ENCODE measurements around the gene THBD.

THBD gene

GRCh38 chr20:23068283-23068682, 18.8 kb upstream of the THBD start:
- no peaks in the 10 kb centered on the region for H3F3A ChIP-seq (ENCODE audit: insufficient read depth, low read length)
- no peak overlapping the region for H3K27ac ChIP-seq (ENCODE audit: low read depth, low read length, poor library complexity, severe bottlenecking)
- no peak overlapping the region for H3K9ac ChIP-seq (ENCODE audit: low read length)
- H3K4me3 ChIP-seq (ENCODE audit: low read depth, low read length, poor library complexity, severe bottlenecking): no peak overlapping the region
- H3K4me2 ChIP-seq (ENCODE audit: low read length): no peak overlapping the region
- H2AFZ ChIP-seq (ENCODE audit: low read length): no peak overlapping the region
- H3K27me3 ChIP-seq (ENCODE audit: insufficient read depth, low read length): no peaks in the 10 kb centered on the region
- no peaks in the 10 kb centered on the region for H3K9me3 ChIP-seq (ENCODE audit: low read length)
- no peaks in the 10 kb centered on the region for H3K4me1 ChIP-seq (ENCODE audit: insufficient read depth, low read length, severe bottlenecking)
- no peaks in the 10 kb centered on the region for H3K9me2 ChIP-seq (ENCODE audit: low read depth, low read length)
- H3K79me2 ChIP-seq (ENCODE audit: insufficient read depth, low read length): no peaks in the 10 kb centered on the region
- TF ChIP-seq, protein P1, sequence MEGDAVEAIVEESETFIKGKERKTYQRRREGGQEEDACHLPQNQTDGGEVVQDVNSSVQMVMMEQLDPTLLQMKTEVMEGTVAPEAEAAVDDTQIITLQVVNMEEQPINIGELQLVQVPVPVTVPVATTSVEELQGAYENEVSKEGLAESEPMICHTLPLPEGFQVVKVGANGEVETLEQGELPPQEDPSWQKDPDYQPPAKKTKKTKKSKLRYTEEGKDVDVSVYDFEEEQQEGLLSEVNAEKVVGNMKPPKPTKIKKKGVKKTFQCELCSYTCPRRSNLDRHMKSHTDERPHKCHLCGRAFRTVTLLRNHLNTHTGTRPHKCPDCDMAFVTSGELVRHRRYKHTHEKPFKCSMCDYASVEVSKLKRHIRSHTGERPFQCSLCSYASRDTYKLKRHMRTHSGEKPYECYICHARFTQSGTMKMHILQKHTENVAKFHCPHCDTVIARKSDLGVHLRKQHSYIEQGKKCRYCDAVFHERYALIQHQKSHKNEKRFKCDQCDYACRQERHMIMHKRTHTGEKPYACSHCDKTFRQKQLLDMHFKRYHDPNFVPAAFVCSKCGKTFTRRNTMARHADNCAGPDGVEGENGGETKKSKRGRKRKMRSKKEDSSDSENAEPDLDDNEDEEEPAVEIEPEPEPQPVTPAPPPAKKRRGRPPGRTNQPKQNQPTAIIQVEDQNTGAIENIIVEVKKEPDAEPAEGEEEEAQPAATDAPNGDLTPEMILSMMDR (IDR thresholded peaks at IDR 0.05; ENCODE audit: low read length): no peak
- no peak for TF ChIP-seq EZH2 (IDR thresholded peaks at IDR 0.05; ENCODE audit: borderline replicate concordance, low read length)
- no peaks in the 10 kb centered on the region for H4K20me1 ChIP-seq (ENCODE audit: insufficient read depth, low read length)
- no peaks in the 10 kb centered on the region; the same call in 1 of the 2 replicates for H3K36me3 ChIP-seq (ENCODE audit: insufficient read depth, low read length)

DNA sequence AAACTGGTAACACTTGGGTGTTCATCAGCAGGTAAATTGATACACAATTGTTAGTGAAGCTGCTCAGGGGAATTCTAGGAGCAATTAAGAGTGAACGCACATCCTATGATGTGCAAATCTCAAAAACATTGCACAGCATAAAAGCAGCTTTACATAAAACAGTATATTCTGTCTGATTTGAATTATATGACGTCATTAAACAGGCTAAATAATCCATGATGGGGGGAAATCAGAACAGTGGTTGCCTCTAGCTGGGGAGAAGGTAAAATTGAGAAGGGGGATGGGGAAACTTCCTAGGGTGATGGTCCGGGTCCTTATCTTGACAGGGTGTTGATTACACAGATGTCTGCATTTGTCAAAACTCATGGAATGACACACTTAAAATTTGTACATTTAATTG, 17.3 kb upstream of the THBD start:
- no peak for TF ChIP-seq EZH2 (IDR thresholded peaks at IDR 0.05; ENCODE audit: borderline replicate concordance, low read length)
- TF ChIP-seq, protein P1 (IDR thresholded peaks at IDR 0.05; ENCODE audit: low read length): no peak
- no peak overlapping the region for H2AFZ ChIP-seq (ENCODE audit: low read length)
- no peak overlapping the region for H3K9ac ChIP-seq (ENCODE audit: low read length)
- no peaks in the 10 kb centered on the region for H3K79me2 ChIP-seq (ENCODE audit: insufficient read depth, low read length)
- no peaks in the 10 kb centered on the region; the same call in 1 of the 2 replicates for H3K36me3 ChIP-seq (ENCODE audit: insufficient read depth, low read length)
- H4K20me1 ChIP-seq (ENCODE audit: insufficient read depth, low read length): no peaks in the 10 kb centered on the region
- no peaks in the 10 kb centered on the region for H3K4me1 ChIP-seq (ENCODE audit: insufficient read depth, low read length, severe bottlenecking)
- no peaks in the 10 kb centered on the region for H3K9me2 ChIP-seq (ENCODE audit: low read depth, low read length)
- H3K27ac ChIP-seq (ENCODE audit: low read depth, low read length, poor library complexity, severe bottlenecking): no peak overlapping the region
- H3K4me3 ChIP-seq (ENCODE audit: low read depth, low read length, poor library complexity, severe bottlenecking): no peak overlapping the region
- H3K9me3 ChIP-seq (ENCODE audit: low read length): no peaks in the 10 kb centered on the region
- H3K4me2 ChIP-seq (ENCODE audit: low read length): no peak overlapping the region
- no peaks in the 10 kb centered on the region for H3F3A ChIP-seq (ENCODE audit: insufficient read depth, low read length)
- H3K27me3 ChIP-seq (ENCODE audit: insufficient read depth, low read length): no peaks in the 10 kb centered on the region

GRCh38 chr20:23065266-23066201, 16.1 kb upstream of the THBD start:
- no peaks in the 10 kb centered on the region for H4K20me1 ChIP-seq (ENCODE audit: insufficient read depth, low read length)
- H3K27me3 ChIP-seq (ENCODE audit: insufficient read depth, low read length): no peaks in the 10 kb centered on the region
- H3K9me3 ChIP-seq (ENCODE audit: low read length): no peaks in the 10 kb centered on the region
- H3K27ac ChIP-seq (ENCODE audit: low read depth, low read length, poor library complexity, severe bottlenecking): no peak overlapping the region
- no peaks in the 10 kb centered on the region for H3K4me1 ChIP-seq (ENCODE audit: insufficient read depth, low read length, severe bottlenecking)
- H3K4me2 ChIP-seq (ENCODE audit: low read length): no peak overlapping the region
- H3K4me3 ChIP-seq (ENCODE audit: low read depth, low read length, poor library complexity, severe bottlenecking): no peak overlapping the region
- no peaks in the 10 kb centered on the region for H3K9me2 ChIP-seq (ENCODE audit: low read depth, low read length)
- no peaks in the 10 kb centered on the region; the same call in 1 of the 2 replicates for H3K36me3 ChIP-seq (ENCODE audit: insufficient read depth, low read length)
- no peak overlapping the region for H3K9ac ChIP-seq (ENCODE audit: low read length)
- no peak for TF ChIP-seq EZH2 (IDR thresholded peaks at IDR 0.05; ENCODE audit: borderline replicate concordance, low read length)
- TF ChIP-seq, protein P1 (IDR thresholded peaks at IDR 0.05; ENCODE audit: low read length): no peak
- H3F3A ChIP-seq (ENCODE audit: insufficient read depth, low read length): no peaks in the 10 kb centered on the region
- no peak overlapping the region for H2AFZ ChIP-seq (ENCODE audit: low read length)
- H3K79me2 ChIP-seq (ENCODE audit: insufficient read depth, low read length): no peaks in the 10 kb centered on the region
